ENCODE measurements around the gene MATN1.

MATN1 gene

GRCh38 chr1:30678209-30678608, 45.2 kb downstream of the MATN1 start:
- no peak for DNase-seq

- no peak for DNase-seq
These were observed 45.9 kb downstream of the MATN1 start for GRCh38 chr1:30677471-30677870.

GRCh38 chr1:30675761-30676160, 47.6 kb downstream of the MATN1 start:
- no peak for DNase-seq

- DNase-seq: no peak
These were observed 48.1 kb downstream of the MATN1 start for GRCh38 chr1:30675289-30675688.

- no peak for DNase-seq
These were observed 50.0 kb downstream of the MATN1 start for GRCh38 chr1:30673395-30673794.

GRCh38 chr1:30672661-30673060, 50.7 kb downstream of the MATN1 start:
- no peak for DNase-seq

- DNase-seq: no peak
These were observed 52.9 kb downstream of the MATN1 start for GRCh38 chr1:30670240-30671060.

GRCh38 chr1:30668546-30669327, 54.6 kb downstream of the MATN1 start:
- DNase-seq: no peak

GRCh38 chr1:30668024-30668423, 55.4 kb downstream of the MATN1 start:
- no peak for DNase-seq

- no peak for DNase-seq
These were observed 56.6 kb downstream of the MATN1 start for GRCh38 chr1:30666756-30667273.

- no peak for DNase-seq
These were observed 58.0 kb downstream of the MATN1 start for GRCh38 chr1:30665216-30666010.

- DNase-seq: no peak
These were observed 59.2 kb downstream of the MATN1 start for GRCh38 chr1:30664103-30664755.

- no peak for DNase-seq
These were observed 59.7 kb downstream of the MATN1 start for GRCh38 chr1:30663596-30664091.

- DNase-seq: no peak
These were observed 61.0 kb downstream of the MATN1 start for GRCh38 chr1:30662291-30662840.

- no peak for DNase-seq
These were observed 62.1 kb downstream of the MATN1 start for GRCh38 chr1:30661311-30661710.

All from CD4-positive, alpha-beta T cell treated with Interleukin-17A for 1 hour (primary cell).